HS-5 (cell line): ENCODE measurements around the gene HCST.
"Not testable (repeated sequence)": the region's sequence is repeated elsewhere in the genome, so short reads cannot be mapped to it uniquely, and the experiment has no call there.

Experiments
- DNase-seq: peaks from one replicate; pipeline ENCODE4 v3.0.0-alpha.2; 2012; ENCODE audit warnings: low read depth

The HCST gene

DNA sequence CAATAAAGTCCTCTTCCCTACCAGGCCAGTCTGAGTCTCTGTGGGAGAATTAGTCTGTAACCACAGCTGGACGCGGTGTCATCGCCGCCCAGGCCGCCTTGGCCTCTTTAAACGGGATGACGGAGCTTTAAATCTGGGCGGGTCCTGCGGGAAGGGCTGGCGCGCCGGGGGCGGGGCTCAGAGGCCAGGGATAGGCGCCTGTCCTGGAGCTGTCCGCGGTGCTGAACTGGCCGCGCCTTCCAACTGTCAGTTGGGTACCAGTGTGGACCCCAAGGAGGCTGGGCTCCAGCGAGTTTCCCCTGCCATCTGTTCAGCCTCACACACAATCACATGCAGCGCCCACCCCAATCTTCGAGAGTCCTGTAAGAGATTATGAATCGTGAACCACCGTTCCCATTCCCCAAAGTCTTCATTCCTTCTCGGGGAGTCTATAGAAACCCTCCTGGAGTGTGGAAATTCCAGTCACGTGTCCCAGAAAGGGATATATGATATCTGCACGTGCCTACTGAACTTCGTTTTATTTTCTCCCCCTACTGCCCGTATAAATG is 22.5 kb upstream of the HCST start:
- DNase-seq: peak; percentile 69

DNA sequence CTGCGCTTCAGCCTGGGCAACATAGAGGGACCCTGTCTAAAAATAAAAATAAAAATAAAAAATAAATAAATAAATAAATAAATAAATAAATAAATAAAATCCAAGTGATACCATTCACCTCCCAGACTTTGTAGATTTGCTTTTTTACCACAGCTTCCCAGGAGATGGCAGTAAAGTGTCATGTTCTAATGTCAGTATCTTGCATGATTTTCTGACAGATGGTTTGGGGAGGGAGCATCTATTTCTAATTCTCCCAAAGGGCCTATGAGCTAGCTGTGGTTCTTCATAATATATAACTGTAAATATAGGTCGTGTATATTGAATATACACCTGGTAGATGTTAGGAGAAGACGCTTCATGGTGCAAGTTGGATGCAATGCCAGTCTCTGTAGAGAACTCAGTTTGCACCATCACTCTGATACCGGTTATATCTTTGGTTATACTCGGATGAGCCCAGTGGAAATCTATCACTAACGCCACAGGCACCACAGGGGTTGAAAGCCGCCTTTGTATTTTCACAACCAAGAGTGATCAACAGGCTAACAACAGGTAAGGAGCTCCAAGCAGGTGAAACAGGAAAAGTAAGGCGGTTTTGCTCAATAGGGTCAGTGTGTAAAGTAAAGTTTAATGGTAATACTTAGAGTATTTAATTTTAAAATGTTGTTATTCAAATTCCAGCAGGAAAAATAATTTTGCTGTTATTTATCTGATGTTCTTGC is 20.1 kb upstream of the HCST start:
- peak; percentile 49 for DNase-seq

DNA sequence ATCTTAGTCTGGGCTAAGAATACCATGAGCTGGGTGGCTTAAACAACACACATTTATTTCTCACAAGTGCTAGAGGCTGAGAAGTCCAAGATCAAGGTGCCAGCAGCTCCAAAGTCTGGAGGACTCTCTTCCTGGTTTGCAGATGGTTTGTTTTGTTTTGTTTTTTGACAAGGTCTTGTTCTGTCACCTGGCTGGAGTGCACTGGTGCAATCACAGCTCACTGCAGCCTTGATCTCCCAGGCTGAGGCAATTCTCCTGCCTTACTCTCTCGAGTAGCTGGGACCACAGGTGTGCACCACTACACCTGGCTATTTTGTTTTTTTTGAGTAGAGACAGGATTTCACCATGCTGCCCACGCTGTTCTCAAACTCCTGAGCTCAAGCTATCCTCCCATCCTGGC is 18.4 kb upstream of the HCST start:
- no peak for DNase-seq

DNA sequence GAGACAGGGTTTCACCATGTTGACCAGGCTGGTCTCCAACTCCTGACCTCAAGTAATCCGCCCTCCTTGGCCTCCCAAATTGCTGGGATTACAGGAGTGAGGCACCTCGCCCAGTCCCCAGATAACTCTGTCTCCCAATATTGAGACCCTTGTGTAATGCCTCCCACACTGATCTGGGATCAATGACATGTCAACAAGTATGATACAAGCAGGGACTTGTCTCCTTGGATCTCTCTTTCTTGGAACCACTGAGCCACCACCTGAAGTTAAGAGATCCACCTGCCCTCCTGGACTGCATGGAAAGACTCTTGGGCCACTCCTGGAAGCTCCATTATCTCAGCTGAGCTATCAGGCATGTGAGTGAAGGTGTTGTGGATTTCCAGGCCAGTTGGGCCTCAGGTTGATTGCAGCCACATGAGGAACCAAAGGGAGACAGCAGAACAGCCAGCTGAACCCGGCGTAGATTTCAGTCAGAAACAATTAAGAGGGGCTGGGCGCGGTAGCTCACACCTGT is 17.0 kb upstream of the HCST start:
- no peak for DNase-seq

DNA sequence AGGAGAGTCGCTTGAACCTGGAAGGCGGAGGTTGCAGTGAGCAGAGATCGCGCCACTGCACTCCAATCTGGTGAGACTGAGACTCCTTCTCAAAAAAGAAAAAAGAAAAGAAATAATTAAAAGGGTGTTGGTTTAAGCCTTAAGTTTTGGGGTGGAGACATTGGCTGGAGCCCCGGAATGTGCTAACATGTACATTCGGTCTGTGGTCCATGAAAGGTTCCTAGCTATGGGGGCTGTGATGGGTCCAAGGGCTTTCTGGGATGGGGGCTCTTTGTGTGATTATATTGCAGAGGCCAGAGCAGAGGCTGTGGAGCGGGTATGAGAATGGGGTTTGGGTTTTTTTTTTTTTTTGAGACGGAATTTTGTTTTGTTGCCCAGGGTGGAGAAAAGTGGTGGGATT is 16.4 kb upstream of the HCST start:
- no peak for DNase-seq

DNA sequence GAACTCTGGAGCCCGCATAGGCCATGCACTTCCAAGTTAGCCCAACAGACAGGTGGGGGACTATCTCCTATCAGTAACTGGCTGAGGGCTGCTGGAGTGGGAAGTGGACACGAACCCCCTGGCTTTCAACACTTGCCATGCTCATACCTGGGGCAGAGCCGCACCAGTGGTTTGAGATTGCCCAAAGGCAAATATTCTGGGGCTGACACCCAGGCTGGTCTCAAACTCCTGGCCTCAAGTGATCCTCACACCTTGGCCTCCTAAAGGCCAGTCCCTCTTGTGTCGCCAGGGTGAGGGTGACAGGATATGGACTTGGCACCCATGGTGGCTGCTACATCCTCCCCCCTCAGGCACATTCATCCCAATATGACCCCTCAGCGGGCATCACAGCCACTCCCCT is 15.1 kb upstream of the HCST start:
- DNase-seq: no peak

GRCh38 chr19:35888398-35888797 is 13.9 kb upstream of the HCST start:
- no peak for DNase-seq

DNA sequence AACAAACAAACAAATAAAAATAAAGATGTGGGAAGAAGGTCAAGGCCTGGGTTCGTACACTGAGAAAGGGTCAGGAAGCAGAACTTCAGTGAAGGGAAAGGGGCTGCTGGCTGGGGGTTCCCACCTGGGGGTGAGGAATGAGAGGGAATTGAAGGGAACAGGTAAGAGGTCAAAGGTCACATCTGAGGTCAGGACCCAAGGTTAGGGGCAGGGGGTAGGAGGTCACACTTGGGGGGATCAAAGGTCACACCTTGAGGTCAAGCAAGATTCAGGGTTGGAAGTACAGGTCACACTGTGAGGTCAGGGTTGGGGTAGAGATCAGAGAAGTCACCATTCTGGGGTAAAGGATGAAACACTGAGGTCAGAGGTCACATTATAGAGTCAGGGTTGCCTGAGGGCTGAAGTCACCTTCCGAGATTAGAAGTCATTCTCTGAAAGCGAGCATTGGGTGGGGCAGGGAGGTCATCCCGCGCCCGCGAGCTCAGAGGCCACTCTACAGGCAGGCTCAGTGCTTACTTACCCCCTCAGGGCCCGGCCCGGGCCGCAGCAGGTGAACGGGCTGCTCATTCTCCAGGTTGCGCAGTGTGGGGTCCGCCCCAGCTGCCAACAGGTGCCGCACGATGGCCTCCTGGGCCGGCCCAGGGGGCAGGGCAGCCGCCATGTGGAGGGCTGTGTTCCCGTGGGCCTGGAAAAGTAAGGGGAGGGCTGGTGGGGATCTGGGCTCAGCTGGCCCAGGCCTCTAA is 12.8 kb upstream of the HCST start:
- DNase-seq: no peak

- DNase-seq: no peak
These were observed 12.1 kb upstream of the HCST start for GRCh38 chr19:35890113-35890650.

DNA sequence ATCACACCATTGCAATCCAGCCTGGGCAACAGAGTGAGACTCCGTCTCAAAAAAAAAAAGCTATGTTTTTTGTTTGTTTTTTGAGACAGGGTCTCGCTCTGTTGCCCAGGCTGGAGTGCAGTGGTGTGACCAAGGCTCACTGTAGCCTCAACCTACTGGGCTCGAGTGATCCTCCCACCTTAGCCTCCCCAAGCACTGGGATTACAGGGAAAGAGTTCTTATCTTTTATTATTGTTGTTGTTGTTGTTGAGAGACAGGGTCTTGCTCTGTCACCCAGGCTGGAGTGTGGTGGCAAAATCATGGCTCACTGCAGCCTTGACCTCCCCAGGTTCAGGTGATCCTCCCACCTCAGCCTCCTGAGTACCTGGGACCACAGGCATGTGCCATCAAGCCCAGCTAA is 10.5 kb upstream of the HCST start:
- not testable (repeated sequence) for DNase-seq

DNA sequence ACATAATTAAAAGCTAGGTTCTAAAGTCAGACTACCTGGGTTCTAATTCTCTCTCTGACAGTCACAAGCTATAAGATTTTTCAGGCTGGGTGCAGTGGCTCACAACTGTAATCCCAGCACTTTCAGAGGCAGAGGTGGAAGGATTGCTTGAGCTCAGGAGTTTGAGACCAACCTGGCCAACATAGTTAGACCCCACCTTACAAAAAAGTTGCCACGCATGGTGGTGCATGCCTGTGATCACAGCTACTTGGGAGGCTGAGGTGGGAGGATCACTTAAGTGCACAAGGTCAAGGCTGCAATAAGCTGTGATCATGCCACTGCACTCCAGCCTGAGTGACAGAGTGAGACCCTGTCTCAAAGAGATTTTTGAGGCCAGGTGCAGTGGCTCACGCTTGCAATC is 8.0 kb upstream of the HCST start:
- no peak for DNase-seq

GRCh38 chr19:35895911-35896642 is 6.3 kb upstream of the HCST start:
- DNase-seq: no peak

GRCh38 chr19:35896643-35897040 is 5.7 kb upstream of the HCST start:
- no peak for DNase-seq

GRCh38 chr19:35897706-35898451 is 4.5 kb upstream of the HCST start:
- no peak for DNase-seq

DNA sequence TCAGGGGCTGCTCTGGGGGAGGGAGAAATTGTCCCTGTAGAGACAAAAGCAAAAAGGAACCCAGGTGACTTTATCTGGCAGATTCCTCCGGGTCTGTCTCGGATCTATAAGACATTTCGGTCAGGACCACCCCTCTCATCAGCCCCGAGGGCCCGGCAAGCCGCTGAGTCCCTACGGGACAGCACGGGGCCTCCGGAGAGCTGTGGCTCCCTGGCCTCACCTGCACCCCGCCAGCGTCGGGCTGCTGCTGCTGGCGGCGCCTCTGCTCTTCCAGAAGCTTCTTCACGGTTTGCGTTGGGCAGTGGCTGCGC is 3.9 kb upstream of the HCST start:
- DNase-seq: no peak

DNA sequence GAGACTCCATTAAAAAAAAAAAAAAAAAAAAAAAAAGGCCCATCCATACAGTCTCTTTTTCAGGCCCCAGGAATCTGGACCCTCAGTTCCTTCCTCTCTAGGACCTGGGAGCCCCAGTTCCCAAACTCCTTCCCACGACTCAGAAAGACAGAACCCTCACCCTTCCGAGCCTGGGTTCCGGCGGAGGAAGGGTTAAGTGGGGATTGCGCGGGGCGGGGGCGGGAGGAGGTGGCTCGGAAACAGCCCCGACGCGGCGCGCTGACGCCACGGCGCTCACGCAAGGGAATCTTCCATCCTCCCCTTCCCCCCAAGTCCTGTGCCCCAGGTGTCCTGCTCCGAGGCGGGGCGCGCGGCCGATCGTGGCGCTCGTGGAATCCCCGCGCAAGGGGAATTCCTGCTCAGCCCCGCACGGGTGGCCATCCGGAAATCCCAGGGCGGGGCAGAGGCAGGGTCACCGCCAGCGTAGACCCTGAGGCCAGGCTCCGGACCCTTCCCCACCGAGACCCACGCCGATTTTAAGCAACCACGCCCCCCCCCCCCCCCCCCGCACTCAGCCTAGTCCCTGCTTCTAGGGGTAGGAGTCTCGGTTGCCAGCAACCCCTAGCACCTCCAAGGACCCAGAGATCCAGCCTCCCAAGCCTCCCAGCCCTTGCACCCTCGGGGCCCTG is 2.6 kb upstream of the HCST start:
- peak; percentile 51 for DNase-seq

- peak; percentile 49 for DNase-seq
These were observed 1.2 kb upstream of the HCST start for GRCh38 chr19:35901055-35901644.

GRCh38 chr19:35902870-35903475 is 644 bp downstream of the HCST start:
- DNase-seq: no peak

GRCh38 chr19:35903550-35904179 is 1.3 kb downstream of the HCST start:
- DNase-seq: no peak
